HepG2 (cell line): Measurements from ENCODE around the gene VDAC1. TPM values are rescaled to one million over a fixed set of nuclear protein-coding genes. Genes with fewer than 3 reads are reported as not detected.

Experiments
- AKAP8 ChIP-seq: sonication (generic); formaldehyde crosslinking; IDR thresholded peaks from 2 replicates; pipeline ENCODE4 v1.5.1; 2020; ENCODE audit warnings: mild to moderate bottlenecking, missing genetic modification reagents
- FLYWCH1 ChIP-seq: sonication (generic); formaldehyde crosslinking; IDR thresholded peaks from 2 replicates; pipeline ENCODE4 v1.8.1; 2023; ENCODE audit warnings: mild to moderate bottlenecking, missing genetic modification reagents
- HDAC2 ChIP-seq: sonication (generic); formaldehyde crosslinking; IDR thresholded peaks from 2 replicates; pipeline ENCODE4 v1.4.0; 2020; ENCODE audit warnings: missing genetic modification reagents
- KAT8 ChIP-seq: IDR thresholded peaks from 2 replicates; pipeline ENCODE4 v1.6.1; 2016; ENCODE audit warnings: missing genetic modification reagents, missing compliant biosample characterization
- MAF1 ChIP-seq: sonication (generic); formaldehyde crosslinking; IDR thresholded peaks from 2 replicates; pipeline ENCODE4 v1.5.0; 2020; ENCODE audit warnings: missing genetic modification reagents, borderline replicate concordance
- MBD4 ChIP-seq: IDR thresholded peaks from 2 replicates; pipeline ENCODE4 v1.6.1; 2012; ENCODE audit warnings: low read length, inconsistent platforms, borderline replicate concordance
- SOX6 ChIP-seq, 2 experiments: fragments of 450-650 bp in 1 of 2; sonication (generic) in 1 of 2; formaldehyde crosslinking in 1 of 2; IDR thresholded peaks; 2 replicates each; pipeline versions ENCODE4 v1.4.0 to v1.6.1; 2017 to 2020; ENCODE audit warnings: antibody characterized with exemption in 1 of 2, mild to moderate bottlenecking in 1 of 2, missing genetic modification reagents in 1 of 2
- TBX2 ChIP-seq: sonication (generic); formaldehyde crosslinking; IDR thresholded peaks from 2 replicates; pipeline ENCODE4 v1.5.0; 2020; ENCODE audit warnings: missing genetic modification reagents, mild to moderate bottlenecking, borderline replicate concordance
- ZFYVE20 ChIP-seq: sonication (generic); formaldehyde crosslinking; IDR thresholded peaks from 2 replicates; pipeline ENCODE4 v1.8.0; 2023; ENCODE audit warnings: low read depth, mild to moderate bottlenecking, moderate library complexity, missing genetic modification reagents, borderline replicate concordance
- ZNF143 ChIP-seq: sonication (generic); formaldehyde crosslinking; IDR thresholded peaks from 2 replicates; pipeline ENCODE4 v1.4.0; 2020; ENCODE audit warnings: missing genetic modification reagents
- ZNF383 ChIP-seq: sonication (generic); formaldehyde crosslinking; IDR thresholded peaks from 2 replicates; pipeline ENCODE4 v1.4.0; 2020; ENCODE audit warnings: missing genetic modification reagents, mild to moderate bottlenecking, borderline replicate concordance
- ZNF572 ChIP-seq: sonication (generic); formaldehyde crosslinking; IDR thresholded peaks from 2 replicates; pipeline ENCODE4 v1.5.1; 2020; ENCODE audit warnings: mild to moderate bottlenecking, missing genetic modification reagents
- polyA plus RNA-seq, 8 experiments: library from polyadenylated mRNA; depleted of rRNA in 3 of 8; stranded (reverse) in 7 of 8; unstranded in 1 of 8; fragments of >200 nt; fragmentation: Illumina TruSeq in 4 of 8; extraction: Trizol in 4 of 8; gene quantifications; 2 replicates each; pipeline versions ENCODE4 v1.2.1 to v1.2.3, GENCODE V29; 2011 to 2016; ENCODE audit warnings: low read depth in 4 of 8, missing spikeins in 1 of 8, mixed read lengths in 1 of 8; ENCODE audit not compliant: insufficient read depth in 1 of 8
- total RNA-seq, 5 experiments: library from RNA; depleted of rRNA; stranded (reverse); fragments of >200 nt; fragmentation: Illumina TruSeq; extraction: Trizol; gene quantifications; 2 replicates each; pipeline ENCODE4 v1.2.3, GENCODE V29; 2016; ENCODE audit warnings: low read depth in 1 of 5
- TF ChIP-seq, protein P1 (sequence below): sonication (generic); formaldehyde crosslinking; IDR thresholded peaks from 2 replicates; pipeline ENCODE4 v1.5.1; 2020; ENCODE audit warnings: mild to moderate bottlenecking, missing genetic modification reagents, moderate library complexity
- TF ChIP-seq, protein P2 (sequence below): sonication (generic); formaldehyde crosslinking; IDR thresholded peaks from 2 replicates; pipeline ENCODE4 v1.4.0; 2020; ENCODE audit warnings: missing genetic modification reagents
- TF ChIP-seq, protein P3 (sequence below): sonication (generic); formaldehyde crosslinking; conservative IDR thresholded peaks from 2 replicates; pipeline ENCODE4 v1.8.0; 2022; ENCODE audit warnings: mild to moderate bottlenecking, moderate library complexity, missing genetic modification reagents
- TF ChIP-seq, protein P4 (sequence below), 2 experiments: sonication (generic) in 1 of 2; formaldehyde crosslinking in 1 of 2; IDR thresholded peaks; 2 replicates each; pipeline versions ENCODE4 v1.4.0 to v1.6.1; 2018 to 2020; ENCODE audit warnings: missing genetic modification reagents in 2 of 2, borderline replicate concordance in 1 of 2, low read depth in 1 of 2, mild to moderate bottlenecking in 1 of 2, missing biosample characterization in 1 of 2
- TF ChIP-seq, protein P5 (sequence below): sonication (generic); formaldehyde crosslinking; IDR thresholded peaks from 2 replicates; pipeline ENCODE4 v1.8.1; 2023; ENCODE audit warnings: missing genetic modification reagents, inconsistent platforms, borderline replicate concordance

VDAC1 gene
- total and polyA plus RNA-seq, 2 of the 13 experiments (the other 11 are each of a cell fraction or from before 2014, with no cell fraction given), result 112 to 380 TPM

DNA sequence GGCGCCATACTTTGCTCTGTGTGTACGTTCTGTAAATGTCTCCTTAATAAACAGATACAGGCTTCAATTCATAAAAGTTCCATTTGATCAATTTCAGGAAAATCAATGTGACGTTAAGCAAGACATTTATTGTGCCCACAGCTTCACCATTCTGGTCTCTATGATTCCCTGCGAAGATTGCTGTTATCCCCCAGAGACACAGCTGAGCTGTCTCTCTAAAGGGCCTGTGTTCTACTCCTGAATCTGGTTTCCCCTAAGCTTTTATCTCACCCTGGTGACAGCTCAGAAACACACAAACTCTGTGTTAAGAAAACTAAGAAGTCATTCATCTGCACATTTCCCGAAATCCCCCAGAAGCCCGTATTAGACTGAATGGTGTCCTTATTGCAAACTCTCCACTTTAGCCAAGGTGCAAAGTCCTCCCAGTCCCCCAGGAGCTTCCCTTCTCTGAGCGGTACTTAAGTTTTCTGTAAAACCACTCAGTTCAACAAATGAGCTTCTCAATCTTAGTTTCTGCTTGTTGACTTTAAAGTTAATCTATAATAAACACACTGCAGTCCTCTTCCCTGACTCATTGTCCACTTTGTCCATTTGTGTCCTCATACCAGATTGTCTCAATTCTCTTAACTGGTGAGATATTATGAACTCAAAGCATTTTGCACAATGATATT, 35.0 kb downstream of the VDAC1 start (continued):
- TF ChIP-seq, protein P1, sequence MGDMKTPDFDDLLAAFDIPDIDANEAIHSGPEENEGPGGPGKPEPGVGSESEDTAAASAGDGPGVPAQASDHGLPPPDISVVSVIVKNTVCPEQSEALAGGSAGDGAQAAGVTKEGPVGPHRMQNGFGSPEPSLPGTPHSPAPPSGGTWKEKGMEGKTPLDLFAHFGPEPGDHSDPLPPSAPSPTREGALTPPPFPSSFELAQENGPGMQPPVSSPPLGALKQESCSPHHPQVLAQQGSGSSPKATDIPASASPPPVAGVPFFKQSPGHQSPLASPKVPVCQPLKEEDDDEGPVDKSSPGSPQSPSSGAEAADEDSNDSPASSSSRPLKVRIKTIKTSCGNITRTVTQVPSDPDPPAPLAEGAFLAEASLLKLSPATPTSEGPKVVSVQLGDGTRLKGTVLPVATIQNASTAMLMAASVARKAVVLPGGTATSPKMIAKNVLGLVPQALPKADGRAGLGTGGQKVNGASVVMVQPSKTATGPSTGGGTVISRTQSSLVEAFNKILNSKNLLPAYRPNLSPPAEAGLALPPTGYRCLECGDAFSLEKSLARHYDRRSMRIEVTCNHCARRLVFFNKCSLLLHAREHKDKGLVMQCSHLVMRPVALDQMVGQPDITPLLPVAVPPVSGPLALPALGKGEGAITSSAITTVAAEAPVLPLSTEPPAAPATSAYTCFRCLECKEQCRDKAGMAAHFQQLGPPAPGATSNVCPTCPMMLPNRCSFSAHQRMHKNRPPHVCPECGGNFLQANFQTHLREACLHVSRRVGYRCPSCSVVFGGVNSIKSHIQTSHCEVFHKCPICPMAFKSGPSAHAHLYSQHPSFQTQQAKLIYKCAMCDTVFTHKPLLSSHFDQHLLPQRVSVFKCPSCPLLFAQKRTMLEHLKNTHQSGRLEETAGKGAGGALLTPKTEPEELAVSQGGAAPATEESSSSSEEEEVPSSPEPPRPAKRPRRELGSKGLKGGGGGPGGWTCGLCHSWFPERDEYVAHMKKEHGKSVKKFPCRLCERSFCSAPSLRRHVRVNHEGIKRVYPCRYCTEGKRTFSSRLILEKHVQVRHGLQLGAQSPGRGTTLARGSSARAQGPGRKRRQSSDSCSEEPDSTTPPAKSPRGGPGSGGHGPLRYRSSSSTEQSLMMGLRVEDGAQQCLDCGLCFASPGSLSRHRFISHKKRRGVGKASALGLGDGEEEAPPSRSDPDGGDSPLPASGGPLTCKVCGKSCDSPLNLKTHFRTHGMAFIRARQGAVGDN (CRISPR knock-in tag), result no peak
- TF ChIP-seq KAT8 (CRISPR knock-in tag) (peak; percentile 67), ZNF572 (no peak), SOX6 (IDR thresholded peaks at IDR 0.05) (no peak), SOX6 (CRISPR knock-in tag; IDR thresholded peaks at IDR 0.05) (peak; percentile 74), MAF1 (CRISPR knock-in tag) (peak; percentile 34; the same call in 1 of the 2 replicates), ZNF383 (CRISPR knock-in tag) (no peak), HDAC2 (no peak; the same call in 1 of the 2 replicates), MBD4 (peak; percentile 48; the same call in 1 of the 2 replicates), AKAP8 (CRISPR knock-in tag) (no peak), ZFYVE20 (CRISPR knock-in tag) (no peak), TBX2 (CRISPR knock-in tag) (peak; percentile 54; the same call in 1 of the 2 replicates), ZNF143 (CRISPR knock-in tag) (peak; percentile 60; the same call in 1 of the 2 replicates), FLYWCH1 (no peak)
- TF ChIP-seq, protein P2, sequence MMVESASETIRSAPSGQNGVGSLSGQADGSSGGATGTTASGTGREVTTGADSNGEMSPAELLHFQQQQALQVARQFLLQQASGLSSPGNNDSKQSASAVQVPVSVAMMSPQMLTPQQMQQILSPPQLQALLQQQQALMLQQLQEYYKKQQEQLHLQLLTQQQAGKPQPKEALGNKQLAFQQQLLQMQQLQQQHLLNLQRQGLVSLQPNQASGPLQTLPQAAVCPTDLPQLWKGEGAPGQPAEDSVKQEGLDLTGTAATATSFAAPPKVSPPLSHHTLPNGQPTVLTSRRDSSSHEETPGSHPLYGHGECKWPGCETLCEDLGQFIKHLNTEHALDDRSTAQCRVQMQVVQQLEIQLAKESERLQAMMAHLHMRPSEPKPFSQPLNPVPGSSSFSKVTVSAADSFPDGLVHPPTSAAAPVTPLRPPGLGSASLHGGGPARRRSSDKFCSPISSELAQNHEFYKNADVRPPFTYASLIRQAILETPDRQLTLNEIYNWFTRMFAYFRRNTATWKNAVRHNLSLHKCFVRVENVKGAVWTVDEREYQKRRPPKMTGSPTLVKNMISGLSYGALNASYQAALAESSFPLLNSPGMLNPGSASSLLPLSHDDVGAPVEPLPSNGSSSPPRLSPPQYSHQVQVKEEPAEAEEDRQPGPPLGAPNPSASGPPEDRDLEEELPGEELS, result peak; percentile 25
- TF ChIP-seq, protein P3, sequence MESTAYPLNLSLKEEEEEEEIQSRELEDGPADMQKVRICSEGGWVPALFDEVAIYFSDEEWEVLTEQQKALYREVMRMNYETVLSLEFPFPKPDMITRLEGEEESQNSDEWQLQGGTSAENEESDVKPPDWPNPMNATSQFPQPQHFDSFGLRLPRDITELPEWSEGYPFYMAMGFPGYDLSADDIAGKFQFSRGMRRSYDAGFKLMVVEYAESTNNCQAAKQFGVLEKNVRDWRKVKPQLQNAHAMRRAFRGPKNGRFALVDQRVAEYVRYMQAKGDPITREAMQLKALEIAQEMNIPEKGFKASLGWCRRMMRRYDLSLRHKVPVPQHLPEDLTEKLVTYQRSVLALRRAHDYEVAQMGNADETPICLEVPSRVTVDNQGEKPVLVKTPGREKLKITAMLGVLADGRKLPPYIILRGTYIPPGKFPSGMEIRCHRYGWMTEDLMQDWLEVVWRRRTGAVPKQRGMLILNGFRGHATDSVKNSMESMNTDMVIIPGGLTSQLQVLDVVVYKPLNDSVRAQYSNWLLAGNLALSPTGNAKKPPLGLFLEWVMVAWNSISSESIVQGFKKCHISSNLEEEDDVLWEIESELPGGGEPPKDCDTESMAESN (CRISPR knock-in tag), result 0 out of 2 replicates have a peak, but pooled peaks have one; percentile 16
- TF ChIP-seq, protein P4, sequence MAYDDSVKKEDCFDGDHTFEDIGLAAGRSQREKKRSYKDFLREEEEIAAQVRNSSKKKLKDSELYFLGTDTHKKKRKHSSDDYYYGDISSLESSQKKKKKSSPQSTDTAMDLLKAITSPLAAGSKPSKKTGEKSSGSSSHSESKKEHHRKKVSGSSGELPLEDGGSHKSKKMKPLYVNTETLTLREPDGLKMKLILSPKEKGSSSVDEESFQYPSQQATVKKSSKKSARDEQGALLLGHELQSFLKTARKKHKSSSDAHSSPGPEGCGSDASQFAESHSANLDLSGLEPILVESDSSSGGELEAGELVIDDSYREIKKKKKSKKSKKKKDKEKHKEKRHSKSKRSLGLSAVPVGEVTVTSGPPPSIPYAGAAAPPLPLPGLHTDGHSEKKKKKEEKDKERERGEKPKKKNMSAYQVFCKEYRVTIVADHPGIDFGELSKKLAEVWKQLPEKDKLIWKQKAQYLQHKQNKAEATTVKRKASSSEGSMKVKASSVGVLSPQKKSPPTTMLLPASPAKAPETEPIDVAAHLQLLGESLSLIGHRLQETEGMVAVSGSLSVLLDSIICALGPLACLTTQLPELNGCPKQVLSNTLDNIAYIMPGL (CRISPR knock-in tag; IDR thresholded peaks at IDR 0.05; ENCODE audit: borderline replicate concordance in 1 of 2, low read depth in 1 of 2), result peak in 1 of 2 experiments; percentile 21; a peak in 1 of 4 replicates
- TF ChIP-seq, protein P5, sequence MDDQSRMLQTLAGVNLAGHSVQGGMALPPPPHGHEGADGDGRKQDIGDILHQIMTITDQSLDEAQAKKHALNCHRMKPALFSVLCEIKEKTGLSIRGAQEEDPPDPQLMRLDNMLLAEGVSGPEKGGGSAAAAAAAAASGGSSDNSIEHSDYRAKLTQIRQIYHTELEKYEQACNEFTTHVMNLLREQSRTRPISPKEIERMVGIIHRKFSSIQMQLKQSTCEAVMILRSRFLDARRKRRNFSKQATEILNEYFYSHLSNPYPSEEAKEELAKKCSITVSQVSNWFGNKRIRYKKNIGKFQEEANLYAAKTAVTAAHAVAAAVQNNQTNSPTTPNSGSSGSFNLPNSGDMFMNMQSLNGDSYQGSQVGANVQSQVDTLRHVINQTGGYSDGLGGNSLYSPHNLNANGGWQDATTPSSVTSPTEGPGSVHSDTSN (CRISPR knock-in tag), result no peak
